Activated CD4-positive, alpha-beta T cell treated with anti-CD3 and anti-CD28 coated beads, Interleukin-2, amount 50 U/mL, for 24 hours (primary cell): ENCODE data around the gene POMGNT1.
A peak's percentile ranks its signal among the peaks of the same experiment; 100 is the strongest.

Source experiments
- DNase-seq, 2 donors: peaks; one replicate each; pipeline ENCODE4 v3.0.0-alpha.2; 2020; ENCODE audit warnings: low read depth in 1 of 2, low spot score in 1 of 2

POMGNT1 gene

DNA sequence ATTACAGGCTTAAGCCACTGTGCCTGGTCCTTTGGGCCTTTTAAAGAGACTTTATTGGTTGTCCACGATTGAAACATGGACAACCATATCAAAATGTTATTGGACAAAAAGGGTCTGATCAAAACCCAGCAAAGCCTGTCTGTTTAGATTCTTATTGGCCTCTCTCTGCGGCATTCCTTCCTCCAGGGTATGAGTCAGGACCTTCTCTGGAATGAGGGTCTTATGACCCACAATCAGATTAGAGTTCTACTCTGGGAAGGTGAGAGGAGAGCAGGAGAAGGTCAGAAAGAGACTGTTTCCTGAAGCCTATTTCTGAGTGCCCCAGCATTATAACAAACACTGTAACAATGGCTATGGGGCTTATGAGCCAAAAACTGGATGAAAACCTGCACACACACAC, 12.8 kb upstream of the POMGNT1 start:
- DNase-seq = no peak

DNA sequence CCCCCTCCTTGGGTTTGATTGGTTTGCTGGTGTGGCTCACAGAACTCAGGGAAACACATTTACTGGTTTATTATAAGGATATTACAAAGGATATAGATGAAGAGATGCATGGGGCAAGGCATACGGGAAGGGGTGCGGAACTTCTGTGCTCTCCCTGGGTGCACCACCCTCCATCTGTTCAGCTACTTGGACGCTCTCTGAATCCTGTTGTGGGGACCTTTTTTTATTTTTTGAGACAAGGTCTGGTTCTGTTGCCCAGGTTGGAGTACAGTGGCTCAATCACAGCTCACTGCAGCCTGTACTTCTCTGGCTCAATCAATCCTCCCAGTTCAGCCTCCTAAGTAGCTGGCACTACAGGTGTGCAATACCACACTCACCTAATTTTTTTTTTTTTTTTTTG, 12.3 kb upstream of the POMGNT1 start:
- no peak for DNase-seq

DNA sequence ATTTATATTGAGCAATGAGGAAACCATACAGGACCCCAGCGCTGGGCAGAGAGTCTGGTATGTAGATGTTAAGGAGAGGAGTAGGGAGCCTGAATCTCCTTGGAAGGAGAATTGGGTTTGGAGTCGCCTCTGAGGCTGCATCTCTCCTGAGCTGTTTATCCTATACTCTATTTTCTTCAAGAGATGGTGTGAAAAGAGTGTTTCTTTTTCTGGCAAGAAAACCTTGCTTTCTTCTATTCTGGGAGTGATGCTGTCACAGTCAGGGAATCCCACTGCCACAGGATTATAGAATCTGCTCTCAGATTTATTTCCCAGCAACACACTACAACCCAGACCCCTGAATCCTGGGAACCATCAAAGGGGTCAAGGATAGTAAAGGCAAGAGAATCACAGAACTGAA, 8.2 kb upstream of the POMGNT1 start:
- DNase-seq = no peak

DNA sequence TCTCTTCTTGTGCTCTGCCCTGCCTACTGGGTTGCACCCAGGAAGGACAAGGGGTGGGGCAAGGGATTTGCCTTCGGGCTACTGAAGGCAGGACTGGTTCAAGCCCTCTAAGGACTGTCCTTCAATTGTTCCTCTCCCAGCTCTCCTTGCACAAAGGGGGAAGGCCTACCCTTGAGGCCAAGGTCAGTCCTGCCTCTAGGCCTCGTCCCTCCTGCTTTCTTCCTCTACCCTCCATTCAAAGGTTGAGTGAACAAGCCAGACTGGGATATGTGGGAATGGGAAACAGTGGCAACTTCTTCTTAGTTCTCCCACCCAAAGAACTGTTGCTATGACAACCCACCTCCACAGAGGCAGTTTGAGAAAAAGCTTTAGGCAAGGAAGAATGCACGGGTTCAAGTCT, 7.6 kb upstream of the POMGNT1 start:
- no peak for DNase-seq

DNA sequence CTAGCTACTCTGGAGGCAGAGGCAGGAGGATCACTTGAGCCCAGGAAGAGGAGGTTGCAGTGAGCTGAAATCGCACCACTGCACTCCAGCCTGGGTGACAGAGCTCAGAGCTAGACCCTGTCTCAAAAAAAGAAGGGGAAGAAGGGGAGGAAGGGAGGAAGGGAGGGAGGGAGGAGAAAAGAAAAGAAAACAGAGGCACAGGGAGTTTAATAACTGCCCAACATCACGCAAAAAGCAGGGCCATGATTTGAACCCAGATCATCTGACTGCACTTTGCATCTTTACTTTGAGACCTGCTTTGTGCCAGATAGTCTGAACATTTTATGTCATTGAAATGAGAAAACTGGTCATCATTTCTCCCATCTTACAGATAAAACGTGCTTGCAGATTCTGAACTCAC, 6.9 kb upstream of the POMGNT1 start:
- no peak for DNase-seq

DNA sequence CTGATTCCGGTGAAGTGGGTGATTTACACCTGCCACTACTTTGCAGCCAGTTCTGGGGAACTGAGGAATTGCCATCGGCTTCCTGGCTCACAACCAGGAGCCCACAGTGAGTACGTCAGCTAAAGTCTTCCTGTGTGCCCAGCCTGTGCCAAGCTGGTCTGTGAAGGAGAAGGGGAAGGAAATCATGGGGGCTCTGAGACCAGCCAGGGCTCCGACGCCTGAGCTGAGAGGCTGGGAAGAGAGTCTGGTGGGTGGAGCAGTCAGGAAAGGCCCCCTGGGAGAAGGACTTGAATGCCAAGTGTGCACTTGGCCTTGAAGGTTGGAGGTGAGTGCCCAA, 6.1 kb upstream of the POMGNT1 start:
- no peak for DNase-seq

- DNase-seq = no peak
These were observed 5.6 kb upstream of the POMGNT1 start for GRCh38 chr1:46203738-46204405.

GRCh38 chr1:46199233-46199749, 1.1 kb upstream of the POMGNT1 start:
- DNase-seq = no peak

- DNase-seq = no peak
These were observed 672 bp downstream of the POMGNT1 start for GRCh38 chr1:46197560-46197963.

DNA sequence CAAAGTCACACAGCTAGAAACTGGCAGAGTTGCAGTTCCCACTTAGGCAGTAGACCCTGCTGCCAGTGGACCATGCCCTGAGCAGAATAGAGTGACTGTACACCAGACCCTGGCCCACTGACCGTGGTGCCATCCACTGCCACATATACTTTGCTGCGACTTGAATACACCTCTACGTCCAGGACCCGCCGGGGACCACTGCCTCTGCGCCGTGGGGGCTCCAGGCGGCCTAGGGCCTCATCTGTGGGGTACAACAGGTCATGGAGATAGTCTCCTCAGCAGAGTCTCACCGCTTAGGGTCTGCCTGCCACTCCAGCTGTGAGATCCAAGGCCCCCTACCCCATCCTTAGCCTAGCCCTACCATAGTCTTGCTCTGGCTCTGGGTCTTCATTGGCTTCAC, 1.6 kb downstream of the POMGNT1 start:
- no peak for DNase-seq

GRCh38 chr1:46194641-46195193, 3.5 kb downstream of the POMGNT1 start:
- DNase-seq = no peak

- no peak for DNase-seq
These were observed 4.2 kb downstream of the POMGNT1 start for GRCh38 chr1:46193984-46194570.

DNA sequence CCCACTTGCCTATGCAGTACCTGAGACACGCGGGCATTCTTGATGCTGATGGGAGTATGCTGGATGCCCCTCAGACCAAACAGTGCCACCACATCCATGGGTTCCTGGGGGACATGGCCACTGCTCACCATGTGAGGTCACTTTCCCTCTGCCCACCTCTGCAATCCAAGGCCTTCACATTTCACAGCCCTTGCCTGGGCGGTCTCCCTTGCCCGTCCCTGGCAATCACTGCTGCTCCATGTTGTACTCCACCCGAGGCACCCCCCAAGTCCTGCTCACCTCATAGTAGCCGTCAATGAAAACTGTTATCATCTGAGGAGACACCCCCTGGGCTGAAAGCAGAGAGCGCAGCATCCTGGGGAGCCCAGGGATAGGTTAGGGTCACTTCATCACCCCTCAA, 4.9 kb downstream of the POMGNT1 start:
- no peak for DNase-seq

DNA sequence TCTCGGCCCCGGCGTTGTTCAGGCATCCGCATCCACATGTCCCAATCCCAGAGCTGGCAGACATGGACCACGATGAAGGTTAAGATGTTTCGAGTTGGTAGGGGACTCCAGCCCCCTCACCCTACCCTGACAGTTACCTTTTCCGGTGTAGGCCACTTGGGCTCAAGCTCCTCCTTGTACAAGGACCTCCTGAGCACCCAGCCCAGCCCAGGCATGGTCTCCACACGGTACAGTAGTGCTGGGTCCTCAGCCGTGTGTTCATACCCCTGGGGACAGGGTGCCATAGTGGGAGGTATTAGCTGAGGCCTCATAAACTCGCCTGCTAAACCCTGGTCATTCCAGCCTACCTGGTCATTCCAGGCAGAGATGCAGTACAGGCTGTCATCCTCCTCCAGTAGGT, 6.1 kb downstream of the POMGNT1 start:
- no peak for DNase-seq

GRCh38 chr1:46191033-46191701, 7.1 kb downstream of the POMGNT1 start:
- DNase-seq = no peak

DNA sequence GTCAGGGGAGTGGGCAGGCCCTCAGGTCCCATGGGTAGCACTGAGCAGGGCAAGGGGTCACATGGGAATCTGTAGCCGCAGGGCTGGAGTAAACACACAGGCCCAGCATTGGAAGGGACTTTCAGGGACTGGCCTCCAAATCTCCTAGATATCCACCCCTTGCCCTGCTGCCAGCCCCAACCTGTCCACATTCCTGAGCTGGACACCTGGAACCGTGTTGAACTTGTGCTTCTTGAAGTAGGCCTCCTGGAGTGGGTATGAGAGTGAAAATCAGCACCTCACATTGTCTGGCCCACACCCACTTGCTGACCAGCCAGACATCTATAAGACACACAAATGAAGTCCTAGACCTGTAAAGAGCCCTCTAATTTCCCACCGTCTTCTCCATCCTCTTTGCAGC, 7.7 kb downstream of the POMGNT1 start:
- DNase-seq = no peak

- no peak for DNase-seq
These were observed 9.8 kb downstream of the POMGNT1 start for GRCh38 chr1:46188295-46189030.

DNA sequence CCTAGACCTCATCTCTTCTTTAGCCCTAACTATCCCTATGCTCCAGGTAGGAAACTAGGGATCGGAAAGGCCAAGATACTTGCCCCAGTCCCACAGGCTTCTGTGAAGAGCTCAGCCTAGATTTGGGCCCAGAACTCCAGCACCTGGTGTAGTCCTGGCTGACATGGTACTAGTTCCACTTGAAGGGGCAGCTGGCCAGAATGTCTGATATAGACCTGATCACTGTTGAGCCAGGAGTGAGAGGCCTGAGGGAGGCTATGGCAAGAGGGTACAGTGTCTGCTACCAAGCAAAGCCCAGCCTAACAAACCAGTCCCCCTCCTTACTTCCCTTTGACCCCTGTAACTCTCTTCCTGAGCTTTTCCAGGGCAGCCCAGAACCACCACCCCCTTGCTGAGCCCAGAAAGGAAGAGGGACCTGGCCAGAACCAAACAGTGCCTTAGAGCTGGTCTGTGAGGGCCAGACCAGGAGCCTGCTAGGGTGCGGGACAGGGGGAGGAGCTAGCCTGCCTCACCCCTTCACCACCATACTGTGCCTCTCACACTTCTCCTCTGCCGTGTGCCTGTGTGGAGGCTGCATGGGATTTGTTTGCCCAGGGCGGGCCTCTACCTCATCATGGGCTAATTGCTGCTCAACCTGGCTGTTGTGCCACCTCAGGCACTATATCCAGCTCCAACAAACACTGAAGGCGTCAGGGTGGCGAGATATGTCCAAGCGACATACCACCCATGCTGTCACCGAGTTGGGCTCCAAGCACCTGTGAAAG, 10.9 kb downstream of the POMGNT1 start:
- no peak for DNase-seq

DNA sequence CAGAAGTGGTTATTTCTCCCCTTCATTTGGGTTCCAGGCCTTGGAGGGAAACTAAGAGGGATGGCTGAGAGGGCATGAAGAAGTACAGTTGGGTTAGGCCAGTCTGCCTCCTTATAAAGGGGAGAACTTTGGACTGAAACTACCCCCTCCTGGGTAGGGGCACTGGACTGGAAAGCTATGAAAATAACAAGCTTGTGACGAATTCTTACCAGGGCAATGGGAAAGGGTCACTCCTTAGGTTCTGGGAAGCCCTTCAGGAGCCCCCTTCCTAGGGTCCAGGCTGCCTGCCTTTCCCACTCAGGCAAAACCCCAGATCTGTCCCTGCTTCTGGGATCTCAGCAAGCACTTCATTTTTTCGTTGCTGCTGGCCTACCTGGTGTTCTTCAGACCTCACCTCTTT, 12.2 kb downstream of the POMGNT1 start:
- DNase-seq = no peak

GRCh38 chr1:46184920-46185658, 13.1 kb downstream of the POMGNT1 start:
- DNase-seq = peak; percentile 43 to 54
